Fibroblast of lung (primary cell): ENCODE measurements around the gene PRSS53. TPM values are rescaled to one million over a fixed set of nuclear protein-coding genes. Genes with fewer than 3 reads are reported as not detected.

Source experiments
- DNase-seq, 2 donors: peaks; one replicate each; pipeline versions ENCODE4 v3.0.0 to v3.0.0-alpha.2; 2010; ENCODE audit warnings: low read depth in 2 of 2
- H2AFZ ChIP-seq: 2 replicates; pipeline ENCODE4 v1.5.1; 2012; ENCODE audit warnings: low read length, control low read depth, inconsistent platforms
- H3K27ac ChIP-seq: 2 replicates; pipeline ENCODE4 v1.5.1; 2011; ENCODE audit warnings: low read length, control low read depth; ENCODE audit not compliant: insufficient read depth
- H3K27me3 ChIP-seq: 2 replicates; pipeline ENCODE4 v1.5.1; 2011; ENCODE audit warnings: mild to moderate bottlenecking, low read length; ENCODE audit not compliant: control insufficient read depth, insufficient read depth
- H3K36me3 ChIP-seq: 2 replicates; pipeline ENCODE4 v1.5.1; 2011; ENCODE audit warnings: low read length; ENCODE audit not compliant: control insufficient read depth, insufficient read depth
- H3K4me1 ChIP-seq: 2 replicates; pipeline ENCODE4 v1.5.1; 2011; ENCODE audit warnings: low read length; ENCODE audit not compliant: control insufficient read depth, insufficient read depth; ENCODE audit errors: extremely low read depth
- H3K4me2 ChIP-seq: 2 replicates; pipeline ENCODE4 v1.5.1; 2011; ENCODE audit warnings: low read length, control low read depth; ENCODE audit not compliant: insufficient read depth; ENCODE audit errors: extremely low read depth
- H3K4me3 ChIP-seq, 4 experiments: fragments of 200-600 bp in 1 of 4; sonication (generic) in 1 of 4; replicated peaks in 1 of 4; 2 replicates each; pipeline ENCODE4 v1.5.1; 2011 to 2016; ENCODE audit warnings: low read length in 4 of 4, low read depth in 3 of 4, mild to moderate bottlenecking in 3 of 4, control low read depth in 2 of 4, inconsistent platforms in 1 of 4, mixed read lengths in 1 of 4; ENCODE audit not compliant: insufficient read depth in 1 of 4; ENCODE audit errors: control extremely low read depth in 1 of 4
- H3K79me2 ChIP-seq: 2 replicates; pipeline ENCODE4 v1.5.1; 2012; ENCODE audit warnings: mild to moderate bottlenecking, low read length, inconsistent platforms; ENCODE audit not compliant: control insufficient read depth, insufficient read depth
- H3K9ac ChIP-seq: 2 replicates; pipeline ENCODE4 v1.5.1; 2011; ENCODE audit warnings: mild to moderate bottlenecking, low read length, control low read depth; ENCODE audit not compliant: insufficient read depth
- H3K9me3 ChIP-seq: 2 replicates; pipeline ENCODE4 v1.5.1; 2012; ENCODE audit warnings: low read depth, low read length; ENCODE audit not compliant: control insufficient read depth, insufficient read depth
- H4K20me1 ChIP-seq: 2 replicates; pipeline ENCODE4 v1.5.1; 2011; ENCODE audit warnings: low read length; ENCODE audit not compliant: control insufficient read depth, insufficient read depth; ENCODE audit errors: extremely low read depth
- EZH2 ChIP-seq: IDR thresholded peaks from 2 replicates; pipeline ENCODE4 v1.5.1; 2012; ENCODE audit warnings: low read length, control low read depth, mild to moderate bottlenecking; ENCODE audit errors: missing control alignments
- polyA plus RNA-seq, 2 donors: library from polyadenylated mRNA; depleted of rRNA in 1 of 2; stranded (reverse) in 1 of 2; unstranded in 1 of 2; fragments of >200 nt; gene quantifications; 2 replicates each; pipeline ENCODE4 v1.2.1, GENCODE V29; 2011 to 2012; ENCODE audit warnings: missing spikeins in 1 of 2
- total RNA-seq: library from RNA; depleted of rRNA; stranded (reverse); fragments of >200 nt; gene quantifications from 2 replicates; pipeline ENCODE4 v1.2.1, GENCODE V29; 2014
- TF ChIP-seq, protein P1 (sequence below), 2 donors: IDR thresholded peaks in 1 of 2; conservative IDR thresholded peaks in 1 of 2; 1 replicate in 1 of 2; 2 replicates in 1 of 2; pipeline ENCODE4 v1.5.1; 2011 to 2012; ENCODE audit warnings: low read length in 2 of 2, control low read depth in 1 of 2, inconsistent platforms in 1 of 2, low read depth in 1 of 2, mild to moderate bottlenecking in 1 of 2

The PRSS53 gene
- total and polyA plus RNA-seq, 2 donors (not counting 1 experiment from before 2014, with no cell fraction given): 0.78 to 1.7 TPM

DNA sequence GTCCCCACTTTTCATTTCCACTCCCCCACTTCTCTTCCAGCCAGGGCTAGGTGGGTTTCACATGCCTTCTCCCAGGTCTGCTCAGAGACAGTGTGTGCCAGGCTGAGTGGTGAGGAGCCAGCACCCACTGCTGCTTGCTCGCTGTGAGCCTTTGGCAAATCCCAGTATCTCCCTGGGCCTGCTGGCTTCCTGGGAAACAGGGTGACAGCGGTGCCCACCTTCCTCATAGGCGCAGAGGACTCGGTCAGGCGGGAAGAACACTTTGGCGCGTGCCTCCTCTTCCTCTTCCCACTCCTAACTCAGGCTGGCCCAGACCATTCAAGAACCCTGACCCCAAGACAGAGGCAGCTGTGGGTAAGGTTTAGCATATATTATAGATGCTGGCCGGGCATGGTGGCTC is 456 bp upstream of the PRSS53 start:
- no peak for TF ChIP-seq EZH2
- TF ChIP-seq, protein P1, sequence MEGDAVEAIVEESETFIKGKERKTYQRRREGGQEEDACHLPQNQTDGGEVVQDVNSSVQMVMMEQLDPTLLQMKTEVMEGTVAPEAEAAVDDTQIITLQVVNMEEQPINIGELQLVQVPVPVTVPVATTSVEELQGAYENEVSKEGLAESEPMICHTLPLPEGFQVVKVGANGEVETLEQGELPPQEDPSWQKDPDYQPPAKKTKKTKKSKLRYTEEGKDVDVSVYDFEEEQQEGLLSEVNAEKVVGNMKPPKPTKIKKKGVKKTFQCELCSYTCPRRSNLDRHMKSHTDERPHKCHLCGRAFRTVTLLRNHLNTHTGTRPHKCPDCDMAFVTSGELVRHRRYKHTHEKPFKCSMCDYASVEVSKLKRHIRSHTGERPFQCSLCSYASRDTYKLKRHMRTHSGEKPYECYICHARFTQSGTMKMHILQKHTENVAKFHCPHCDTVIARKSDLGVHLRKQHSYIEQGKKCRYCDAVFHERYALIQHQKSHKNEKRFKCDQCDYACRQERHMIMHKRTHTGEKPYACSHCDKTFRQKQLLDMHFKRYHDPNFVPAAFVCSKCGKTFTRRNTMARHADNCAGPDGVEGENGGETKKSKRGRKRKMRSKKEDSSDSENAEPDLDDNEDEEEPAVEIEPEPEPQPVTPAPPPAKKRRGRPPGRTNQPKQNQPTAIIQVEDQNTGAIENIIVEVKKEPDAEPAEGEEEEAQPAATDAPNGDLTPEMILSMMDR (conservative IDR thresholded peaks at IDR 0.05 in 1 of 2, IDR thresholded peaks at IDR 0.05 in 1 of 2; ENCODE audit: low read depth in 1 of 2, low read length in 2 of 2): no peak

DNA sequence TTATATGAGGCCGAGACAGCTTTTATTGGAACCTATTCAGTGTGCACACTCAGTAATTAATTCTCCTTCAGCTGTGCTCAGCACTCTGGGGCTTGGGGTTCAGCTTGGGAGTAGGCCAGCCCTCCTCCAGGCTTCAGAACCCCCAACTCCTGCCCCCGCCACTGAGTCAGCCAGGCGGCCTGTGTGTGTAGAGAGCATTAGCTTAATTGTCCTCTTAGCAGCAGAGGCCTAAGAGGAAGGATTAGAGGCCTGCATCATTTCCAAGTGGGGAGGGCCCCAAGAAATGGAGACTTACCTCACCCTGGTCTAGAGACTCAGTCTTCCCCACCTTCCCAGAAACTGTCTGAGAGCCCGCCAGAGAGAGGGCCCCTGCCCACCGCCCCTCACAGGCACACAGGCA is 772 bp downstream of the PRSS53 start:
- no peak for TF ChIP-seq EZH2
- TF ChIP-seq, protein P1 (conservative IDR thresholded peaks at IDR 0.05 in 1 of 2, IDR thresholded peaks at IDR 0.05 in 1 of 2; ENCODE audit: low read depth in 1 of 2, low read length in 2 of 2): no peak
- peaks cover 22% of the 10 kb centered on the region for H3K36me3 ChIP-seq
- H3K27me3 ChIP-seq: no peaks in the 10 kb centered on the region
- no peak overlapping the region for H3K4me3 ChIP-seq
- H3K9me3 ChIP-seq: no peaks in the 10 kb centered on the region
- peaks cover 11% of the 10 kb centered on the region for H3K79me2 ChIP-seq
- H4K20me1 ChIP-seq: no peaks in the 10 kb centered on the region
- H3K27ac ChIP-seq: no peak overlapping the region
- no peak overlapping the region for H2AFZ ChIP-seq
- DNase-seq: no peak
- H3K9ac ChIP-seq: no peak overlapping the region
- H3K4me2 ChIP-seq: no peak overlapping the region
- H3K4me1 ChIP-seq: peaks cover 3% of the 10 kb centered on the region

More for the DNA sequence above, 456 bp upstream of the PRSS53 start:
- Histone ChIP-seq H3K27ac (no peak overlapping the region), H3K79me2 (peaks cover 20% of the 10 kb centered on the region), H3K9ac (no peak overlapping the region), H3K27me3 (no peaks in the 10 kb centered on the region), H3K9me3 (no peaks in the 10 kb centered on the region), H3K4me3 (no peak overlapping the region), H2AFZ (no peak overlapping the region), H3K4me2 (no peak overlapping the region), H4K20me1 (no peaks in the 10 kb centered on the region), H3K4me1 (peaks cover 3% of the 10 kb centered on the region), H3K36me3 (peaks cover 19% of the 10 kb centered on the region)
- DNase-seq: no peak

DNA sequence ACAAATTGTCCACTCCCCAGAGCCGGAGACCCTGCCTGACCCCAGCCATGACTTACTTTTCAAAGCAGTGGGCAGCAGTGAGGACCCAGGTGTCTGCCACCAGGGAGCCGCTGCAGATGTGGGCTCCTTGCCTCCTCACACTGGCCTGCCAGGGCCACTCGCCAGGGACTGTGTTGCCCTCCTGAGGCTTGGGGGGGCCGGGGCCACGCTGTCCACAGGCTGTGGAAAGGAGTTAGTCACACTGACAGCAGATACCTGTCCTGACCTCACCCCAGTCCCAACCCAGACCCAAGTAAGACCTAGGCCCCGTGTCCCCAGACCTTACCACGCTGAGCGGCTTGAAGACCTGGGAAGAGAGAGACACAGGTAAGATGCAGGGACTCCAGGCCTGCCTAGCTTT is 1.3 kb downstream of the PRSS53 start:
- no peak for DNase-seq
- H3K27me3 ChIP-seq: no peaks in the 10 kb centered on the region
- H3K9ac ChIP-seq: no peak overlapping the region
- TF ChIP-seq, protein P1 (conservative IDR thresholded peaks at IDR 0.05 in 1 of 2, IDR thresholded peaks at IDR 0.05 in 1 of 2; ENCODE audit: low read depth in 1 of 2, low read length in 2 of 2): no peak
- no peak for TF ChIP-seq EZH2
- no peaks in the 10 kb centered on the region for H3K9me3 ChIP-seq
- H3K4me3 ChIP-seq: no peak overlapping the region
- peaks cover 2% of the 10 kb centered on the region for H3K4me1 ChIP-seq
- H3K79me2 ChIP-seq: peaks cover 7% of the 10 kb centered on the region
- H3K27ac ChIP-seq: no peak overlapping the region
- peaks cover 23% of the 10 kb centered on the region for H3K36me3 ChIP-seq
- no peak overlapping the region for H3K4me2 ChIP-seq
- H2AFZ ChIP-seq: no peak overlapping the region
- no peaks in the 10 kb centered on the region for H4K20me1 ChIP-seq
